Measurements from ENCODE around the gene SDC1.

Gene SDC1

DNA sequence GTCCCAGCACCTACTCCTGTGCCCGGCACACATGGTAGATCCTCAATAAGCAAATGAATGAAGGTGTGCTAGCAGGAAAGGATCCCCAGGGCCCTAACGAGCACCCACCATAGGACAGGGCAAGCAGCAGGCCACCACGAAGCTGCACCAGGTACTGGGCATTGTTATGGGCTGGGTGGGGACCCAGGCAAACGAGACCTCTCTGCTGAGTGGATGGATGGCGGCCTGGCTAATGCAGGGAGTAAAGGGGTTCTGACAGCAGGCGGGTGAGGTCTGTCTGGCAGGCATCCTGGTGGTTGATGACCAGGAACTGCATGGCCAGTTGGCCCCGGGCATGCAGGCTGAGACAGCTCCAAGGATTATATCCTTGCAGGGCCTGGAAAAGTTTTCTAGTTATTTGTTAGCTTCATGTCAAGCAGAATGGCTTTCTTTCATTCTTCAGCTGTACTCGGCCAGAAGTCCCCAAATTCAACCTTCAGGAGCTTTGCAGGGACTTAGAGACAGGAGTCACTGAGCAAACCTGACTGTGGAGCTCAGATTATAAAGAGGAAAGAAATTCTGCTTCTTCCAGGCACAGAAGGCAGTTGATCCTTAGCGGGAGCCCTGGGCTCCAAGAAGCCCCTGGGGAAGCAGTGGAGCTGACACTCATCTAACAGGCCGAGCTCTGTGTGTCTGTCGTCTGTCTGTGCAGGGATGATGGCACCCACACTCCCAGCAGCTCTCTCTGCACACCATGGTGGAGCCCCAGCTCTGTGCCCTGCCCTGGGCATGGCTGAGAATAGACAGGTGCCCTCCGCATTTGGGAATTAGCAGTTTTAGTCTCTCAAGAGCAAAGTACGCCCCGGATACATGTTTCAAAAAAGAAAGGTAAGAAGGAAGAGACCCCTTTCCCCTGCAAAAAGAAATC, 51.2 kb downstream of the SDC1 start:
- in situ Hi-C loops (cut with MboI; ENCODE audit: low sequenced_read_pairs) = no loop called here

DNA sequence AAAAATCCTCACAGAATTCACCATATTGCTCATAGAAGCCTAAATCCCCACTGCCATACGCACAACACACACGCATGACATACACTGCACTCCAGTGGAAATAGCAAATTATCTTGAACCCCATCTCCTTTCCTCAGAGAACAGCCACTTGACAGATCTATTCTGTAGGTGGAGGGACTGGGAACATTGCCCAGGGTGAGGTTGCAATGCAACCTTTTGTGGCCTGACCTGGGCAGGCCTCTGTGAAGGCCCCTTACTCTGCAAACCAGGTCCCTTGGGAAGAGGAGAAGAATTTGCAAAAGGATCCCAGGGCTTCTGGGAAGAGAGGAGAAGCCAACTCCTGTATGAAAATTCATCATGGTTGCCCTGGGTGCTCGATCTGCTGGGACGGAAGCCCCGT, 51.9 kb downstream of the SDC1 start:
- in situ Hi-C loops (cut with MboI; ENCODE audit: low sequenced_read_pairs) = no loop called here

GRCh38 chr2:20172273-20173055, 52.5 kb downstream of the SDC1 start:
- in situ Hi-C loops (cut with MboI; ENCODE audit: low sequenced_read_pairs) = no loop called here

DNA sequence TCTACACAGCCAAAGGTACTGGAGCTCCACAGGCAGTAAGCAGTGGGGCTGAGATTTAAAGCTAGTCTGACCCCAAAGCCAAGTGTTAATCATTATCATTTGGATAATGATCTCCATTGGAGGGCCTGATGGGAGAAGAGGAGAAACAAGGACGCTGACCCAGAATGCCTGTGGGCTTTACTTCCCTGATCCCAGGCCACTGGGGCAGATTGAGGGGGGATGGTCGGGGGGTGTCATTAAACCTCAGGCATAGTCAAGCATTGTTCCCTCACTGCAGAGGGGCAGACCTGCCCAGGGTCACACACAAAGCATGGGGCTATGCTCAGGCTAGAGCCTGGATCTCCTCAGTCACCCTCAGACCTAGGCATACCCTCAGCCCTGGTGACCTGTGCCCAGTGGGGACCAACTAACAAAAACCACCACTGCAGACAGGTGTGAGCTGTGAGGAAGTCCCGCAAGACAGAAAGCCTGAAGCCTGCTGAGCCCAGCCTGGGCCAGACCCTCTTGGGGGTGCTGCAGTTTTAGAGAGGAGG, 53.4 kb downstream of the SDC1 start:
- in situ Hi-C loops (cut with MboI; ENCODE audit: low sequenced_read_pairs) = no loop called here

DNA sequence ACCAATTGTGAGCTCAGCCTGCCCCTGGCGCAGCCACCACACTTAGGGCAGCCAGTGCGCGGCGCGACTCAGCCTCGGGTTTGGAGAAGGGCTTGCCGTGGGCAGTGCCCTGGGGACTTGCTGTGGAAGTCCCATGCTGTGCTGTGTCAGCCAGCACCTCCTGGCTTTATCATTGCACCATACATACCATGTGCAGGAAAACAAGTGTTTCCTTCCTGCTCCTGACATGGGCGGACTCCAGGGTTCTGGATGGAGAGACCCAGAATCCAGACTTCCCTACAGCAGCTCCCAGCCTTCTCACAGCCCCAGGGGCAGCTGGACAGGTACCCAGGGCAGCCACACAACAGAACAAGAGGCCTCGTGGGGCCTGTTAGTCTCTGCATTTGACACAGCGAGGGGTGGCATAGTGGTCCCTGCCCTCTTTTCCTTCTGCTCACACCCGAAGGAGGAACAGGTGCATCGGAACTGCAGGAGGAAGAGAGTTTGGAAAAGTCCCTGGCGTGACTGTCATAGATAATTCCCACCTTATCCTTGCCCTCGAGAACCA, 54.2 kb downstream of the SDC1 start:
- in situ Hi-C loops (cut with MboI; ENCODE audit: low sequenced_read_pairs) = no loop called here

GRCh38 chr2:20169796-20170703, 54.9 kb downstream of the SDC1 start:
- in situ Hi-C loops (cut with MboI; ENCODE audit: low sequenced_read_pairs) = no loop called here

DNA sequence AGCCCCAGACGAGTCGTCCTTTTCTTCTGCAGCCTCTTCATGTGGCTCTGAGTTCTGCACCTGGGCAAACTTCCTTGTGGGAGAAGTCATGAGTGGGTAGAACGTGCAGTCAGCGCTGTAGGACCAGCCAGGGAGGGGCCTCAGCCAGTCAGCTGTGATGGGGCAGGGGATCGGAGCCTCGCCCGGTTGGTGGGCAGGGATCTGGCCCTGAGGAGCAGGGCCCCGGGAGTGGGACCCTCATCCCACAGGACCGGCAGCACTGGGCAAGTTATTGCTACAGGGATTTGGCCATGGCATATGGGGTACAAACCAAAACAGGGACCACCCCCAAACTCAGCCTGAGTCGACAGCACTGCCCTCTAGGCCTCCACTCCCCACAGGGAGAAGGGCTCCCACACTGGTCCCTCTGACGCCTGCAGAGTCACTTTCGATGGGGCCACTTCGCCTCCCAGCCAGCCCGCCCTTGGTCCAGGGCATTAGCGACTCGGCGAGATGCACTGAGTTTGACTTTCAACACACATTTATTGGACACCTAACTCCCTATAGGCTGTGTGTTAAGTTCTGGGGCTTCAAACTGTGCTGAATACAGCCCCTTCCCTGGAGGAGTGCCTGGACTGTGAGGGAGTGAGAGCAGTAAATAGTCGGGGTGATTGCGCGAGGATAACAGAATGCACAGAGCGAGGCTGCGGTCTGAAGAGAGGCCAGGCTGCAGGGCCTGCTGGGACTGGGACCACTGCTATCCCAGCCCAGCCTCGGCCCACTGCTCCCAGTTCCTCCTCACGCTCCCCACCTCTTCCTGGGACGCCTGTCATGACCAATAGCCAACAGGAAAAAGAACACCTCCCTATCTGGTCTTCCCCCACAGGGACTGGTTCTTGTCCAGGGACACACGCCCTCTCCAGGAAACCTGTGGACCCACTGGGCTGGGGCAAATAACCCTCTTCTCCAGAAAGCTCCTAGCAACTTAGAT, 55.9 kb downstream of the SDC1 start:
- in situ Hi-C loops (cut with MboI; ENCODE audit: low sequenced_read_pairs) = no loop called here

- in situ Hi-C loops (cut with MboI; ENCODE audit: low sequenced_read_pairs) = no loop called here
These were observed 56.7 kb downstream of the SDC1 start for GRCh38 chr2:20168048-20168726.

DNA sequence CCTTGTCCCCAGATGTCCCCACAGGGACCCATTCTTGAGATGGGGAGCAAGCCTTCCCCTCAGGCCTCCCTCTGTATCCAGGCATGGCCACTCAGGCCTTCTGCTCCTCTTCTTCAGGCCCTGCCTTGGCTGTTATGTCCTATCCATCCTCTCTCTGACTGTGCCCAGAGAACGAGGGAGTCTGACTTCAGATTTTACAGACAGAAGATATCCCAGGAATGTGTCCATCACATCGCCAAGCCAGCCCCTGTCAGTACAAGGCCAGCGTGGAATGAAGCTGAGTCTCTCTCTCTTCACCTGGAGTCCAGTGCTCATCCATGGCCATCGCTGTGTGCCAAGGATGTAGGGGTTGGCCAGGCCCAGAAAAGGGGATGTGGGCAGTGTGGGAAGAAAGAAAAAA, 57.6 kb downstream of the SDC1 start:
- in situ Hi-C loops (cut with MboI; ENCODE audit: low sequenced_read_pairs) = no loop called here

DNA sequence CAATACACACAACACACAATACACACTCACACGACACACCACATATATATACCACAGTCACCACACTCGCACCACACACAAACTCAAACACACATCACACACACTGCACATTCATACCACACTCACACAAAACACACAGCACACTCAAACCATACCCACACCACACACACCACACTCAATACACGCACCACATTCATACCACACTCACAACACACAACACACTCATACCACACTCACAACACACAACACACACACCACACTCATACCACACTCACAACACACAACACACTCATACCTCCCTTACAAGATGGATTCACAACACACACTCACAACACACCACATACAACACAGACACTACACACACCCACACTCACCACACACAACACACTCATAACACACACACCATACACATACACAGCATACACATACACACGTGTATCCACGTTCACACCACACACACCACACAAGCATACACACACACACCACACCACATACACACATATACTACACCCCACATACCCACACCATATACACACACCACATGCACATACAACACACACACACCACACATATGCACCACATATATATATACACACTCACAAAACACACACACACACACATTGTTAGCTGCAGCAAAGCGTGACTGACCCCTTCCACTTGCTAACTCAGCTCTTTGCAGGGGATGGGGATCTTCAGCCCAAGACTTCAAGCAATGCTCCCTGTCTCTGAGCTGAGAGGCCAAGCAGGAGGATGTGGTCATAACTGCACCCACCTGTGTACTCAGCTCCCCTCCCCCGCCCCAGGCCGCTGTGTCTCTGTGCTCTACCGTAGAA, 59.0 kb downstream of the SDC1 start:
- in situ Hi-C loops (cut with MboI; ENCODE audit: low sequenced_read_pairs) = no loop called here

GRCh38 chr2:20164734-20165478, 60.0 kb downstream of the SDC1 start:
- in situ Hi-C loops (cut with MboI; ENCODE audit: low sequenced_read_pairs) = no loop called here

- in situ Hi-C loops (cut with MboI; ENCODE audit: low sequenced_read_pairs) = no loop called here
These were observed 60.7 kb downstream of the SDC1 start for GRCh38 chr2:20164061-20164733.

DNA sequence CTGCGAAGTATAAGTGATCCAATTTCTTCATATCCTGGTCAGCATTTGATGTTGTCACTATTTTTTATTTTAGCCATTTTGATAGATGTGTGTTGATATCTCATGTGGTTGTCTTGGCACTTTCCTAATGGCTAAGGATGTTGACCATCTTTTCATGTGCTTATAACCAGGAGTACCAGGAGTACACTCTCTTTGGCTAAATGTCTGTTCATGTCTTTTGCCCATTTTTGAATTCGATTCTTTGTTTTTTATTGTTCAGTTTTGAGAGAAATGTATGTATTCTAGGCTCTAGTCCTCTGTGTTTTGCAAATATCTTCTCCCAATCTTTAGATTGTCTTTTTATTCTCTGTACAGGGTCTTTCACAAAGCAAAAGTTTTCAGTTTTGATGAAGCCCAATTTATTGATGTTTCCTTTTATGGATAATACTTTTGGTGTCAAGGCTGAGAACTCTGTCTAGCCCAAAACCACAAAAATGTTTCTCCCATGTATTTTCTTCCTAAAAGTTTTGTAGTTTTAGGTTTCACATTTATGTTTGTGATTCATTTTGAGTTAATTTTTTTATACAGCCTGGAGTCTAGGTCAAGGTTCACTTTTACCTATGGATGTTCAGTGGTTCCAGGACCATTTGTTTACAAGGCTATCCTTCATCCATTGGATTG, 65.4 kb downstream of the SDC1 start:
- in situ Hi-C loops (cut with MboI; ENCODE audit: low sequenced_read_pairs) = no loop called here

- in situ Hi-C loops (cut with MboI; ENCODE audit: low sequenced_read_pairs) = no loop called here
These were observed 67.6 kb downstream of the SDC1 start for GRCh38 chr2:20157193-20157891.

GRCh38 chr2:20156836-20157192, 68.1 kb downstream of the SDC1 start:
- in situ Hi-C loops (cut with MboI; ENCODE audit: low sequenced_read_pairs) = no loop called here

All from HL-60/S4 treated with retinoic acid at 250 ng/mL for 4 days and 3 days (cell line).